Activated CD8-positive, alpha-beta T cell treated with anti-CD3 and anti-CD28 coated beads for 36 hours (primary cell): Measurements from ENCODE around the gene MC5R. TPM values are rescaled to one million over a fixed set of nuclear protein-coding genes. Genes with fewer than 3 reads are reported as not detected.
"Not testable (repeated sequence)": the region's sequence is repeated elsewhere in the genome, so short reads cannot be mapped to it uniquely, and the experiment has no call there.

Experiments used
- ATAC-seq: fragments of 200-7000 bp; cut with Tn5 transposase; one replicate; pipeline ENCODE4 v1.10.0; 2021; ENCODE audit warnings: mild to moderate bottlenecking, moderate library complexity
- CTCF ChIA-PET: fragments of 350-600 bp; sonication (Branson Sonifier 250); formaldehyde crosslinking; loops from one replicate; lab custom pipeline; 2021; ENCODE audit warnings: antibody characterized with exemption; lab: Charles Lee
- POLR2A ChIA-PET: fragments of 350-600 bp; sonication (Branson Sonifier 250); formaldehyde crosslinking; loops from one replicate; lab custom pipeline; 2021; ENCODE audit warnings: antibody characterized with exemption; lab: Charles Lee
- DNase-seq: peaks from one replicate; pipeline ENCODE4 v3.0.0-alpha.2; 2020
- H3K27ac Mint-ChIP-seq: one replicate; pipeline ENCODE4 v1.8.0; 2021; ENCODE audit warnings: mild to moderate bottlenecking, mixed read lengths
- H3K27me3 Mint-ChIP-seq: one replicate; pipeline ENCODE4 v1.8.0; 2021; ENCODE audit warnings: mixed read lengths
- H3K36me3 Mint-ChIP-seq: one replicate; pipeline ENCODE4 v1.8.0; 2021; ENCODE audit warnings: low read depth, mixed read lengths
- H3K4me1 Mint-ChIP-seq: one replicate; pipeline ENCODE4 v1.8.0; 2021; ENCODE audit warnings: low read depth, mixed read lengths
- H3K4me3 Mint-ChIP-seq: one replicate; pipeline ENCODE4 v1.8.0; 2021; ENCODE audit warnings: mild to moderate bottlenecking, moderate library complexity, mixed read lengths
- H3K9me3 Mint-ChIP-seq: one replicate; pipeline ENCODE4 v1.8.0; 2021; ENCODE audit warnings: mixed read lengths
- intact Hi-C: fragments of 100-400 bp; cut with micrococcal nuclease; formaldehyde crosslinking; loops from one replicate; pipeline ENCODE4 v1.10.0; 2022
- total RNA-seq, 2 experiments: library from RNA; stranded (reverse); gene quantifications; one replicate each; pipeline ENCODE4 v1.2.3, GENCODE V29; 2021
- TF ChIP-seq, protein P1 (sequence below): fragments of 200-600 bp; IDR thresholded peaks from one replicate; pipeline ENCODE4 v1.8.0; 2022; ENCODE audit warnings: antibody characterized with exemption, mild to moderate bottlenecking

The MC5R gene
- total RNA-seq, 2 experiments from 2014 or later, result not detected

DNA sequence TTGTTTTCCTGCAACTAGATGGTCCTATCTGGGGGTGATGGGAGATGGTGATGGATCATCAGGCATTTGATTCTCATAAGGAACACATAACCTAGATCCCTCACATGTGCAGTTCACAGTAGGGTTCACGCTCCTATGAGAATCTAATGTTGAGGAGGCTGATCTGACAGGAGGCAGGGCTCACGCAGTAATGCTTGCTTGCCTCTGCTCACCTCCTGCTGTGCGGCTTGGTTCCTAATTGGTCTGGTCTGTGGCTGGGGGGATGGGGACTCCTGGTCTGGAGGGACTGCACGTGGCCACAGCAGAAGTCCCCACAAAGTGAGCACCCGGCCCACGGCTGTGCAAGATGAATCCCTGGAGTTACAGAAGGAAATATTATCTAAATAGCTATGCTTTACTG, 11.3 kb downstream of the MC5R start:
- no peak overlapping the region for H3K4me3 Mint-ChIP-seq
- POLR2A ChIA-PET, result interaction anchor here (0.7 kb wide), 1 partner anchor 270 kb away, joined by 3 read pairs; no protein-coding TSS in a partner anchor
- no peak overlapping the region for H3K27ac Mint-ChIP-seq
- CTCF ChIA-PET, result no interaction called here
- H3K4me1 Mint-ChIP-seq, result no peaks in the 10 kb centered on the region
- H3K27me3 Mint-ChIP-seq, result peaks cover 25% of the 10 kb centered on the region
- DNase-seq, result no peak
- H3K36me3 Mint-ChIP-seq, result no peaks in the 10 kb centered on the region
- ATAC-seq, result no peak
- no peaks in the 10 kb centered on the region for H3K9me3 Mint-ChIP-seq
- intact Hi-C loops, result no loop called here
- TF ChIP-seq, protein P1, sequence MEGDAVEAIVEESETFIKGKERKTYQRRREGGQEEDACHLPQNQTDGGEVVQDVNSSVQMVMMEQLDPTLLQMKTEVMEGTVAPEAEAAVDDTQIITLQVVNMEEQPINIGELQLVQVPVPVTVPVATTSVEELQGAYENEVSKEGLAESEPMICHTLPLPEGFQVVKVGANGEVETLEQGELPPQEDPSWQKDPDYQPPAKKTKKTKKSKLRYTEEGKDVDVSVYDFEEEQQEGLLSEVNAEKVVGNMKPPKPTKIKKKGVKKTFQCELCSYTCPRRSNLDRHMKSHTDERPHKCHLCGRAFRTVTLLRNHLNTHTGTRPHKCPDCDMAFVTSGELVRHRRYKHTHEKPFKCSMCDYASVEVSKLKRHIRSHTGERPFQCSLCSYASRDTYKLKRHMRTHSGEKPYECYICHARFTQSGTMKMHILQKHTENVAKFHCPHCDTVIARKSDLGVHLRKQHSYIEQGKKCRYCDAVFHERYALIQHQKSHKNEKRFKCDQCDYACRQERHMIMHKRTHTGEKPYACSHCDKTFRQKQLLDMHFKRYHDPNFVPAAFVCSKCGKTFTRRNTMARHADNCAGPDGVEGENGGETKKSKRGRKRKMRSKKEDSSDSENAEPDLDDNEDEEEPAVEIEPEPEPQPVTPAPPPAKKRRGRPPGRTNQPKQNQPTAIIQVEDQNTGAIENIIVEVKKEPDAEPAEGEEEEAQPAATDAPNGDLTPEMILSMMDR, result no peak

GRCh38 chr18:13836559-13836958, 12.6 kb downstream of the MC5R start:
- no peaks in the 10 kb centered on the region for H3K9me3 Mint-ChIP-seq
- TF ChIP-seq, protein P1, result no peak
- intact Hi-C loops, result no loop called here
- peaks cover 18% of the 10 kb centered on the region for H3K27me3 Mint-ChIP-seq
- H3K36me3 Mint-ChIP-seq, result no peaks in the 10 kb centered on the region
- no peak for DNase-seq
- ATAC-seq, result no peak
- ChIA-PET CTCF (no interaction called here), POLR2A (no interaction called here)
- no peak overlapping the region for H3K4me3 Mint-ChIP-seq
- no peak overlapping the region for H3K27ac Mint-ChIP-seq
- H3K4me1 Mint-ChIP-seq, result no peaks in the 10 kb centered on the region

GRCh38 chr18:13849791-13850190, 25.8 kb downstream of the MC5R start:
- TF ChIP-seq, protein P1, result no peak
- ChIA-PET CTCF (interaction anchor here (1.4 kb wide), 1 partner anchor 26 kb away, joined by 3 read pairs; the partner anchor contains the start of gene MC5R), POLR2A (no interaction called here)
- Mint-ChIP-seq H3K4me3 (no peak overlapping the region), H3K27ac (no peak overlapping the region), H3K27me3 (no peaks in the 10 kb centered on the region), H3K36me3 (no peaks in the 10 kb centered on the region), H3K9me3 (peaks cover 16% of the 10 kb centered on the region), H3K4me1 (no peaks in the 10 kb centered on the region)
- DNase-seq, result no peak
- intact Hi-C loops, result no loop called here
- ATAC-seq, result no peak

GRCh38 chr18:13862898-13863297, 38.9 kb downstream of the MC5R start:
- DNase-seq, H3K4me3 Mint-ChIP-seq, intact Hi-C loops, H3K9me3 Mint-ChIP-seq, H3K4me1 Mint-ChIP-seq, CTCF ChIA-PET, POLR2A ChIA-PET, H3K36me3 Mint-ChIP-seq, ATAC-seq, H3K27ac Mint-ChIP-seq: not testable (repeated sequence)
- peaks cover 22% of the 10 kb centered on the region for H3K27me3 Mint-ChIP-seq

DNA sequence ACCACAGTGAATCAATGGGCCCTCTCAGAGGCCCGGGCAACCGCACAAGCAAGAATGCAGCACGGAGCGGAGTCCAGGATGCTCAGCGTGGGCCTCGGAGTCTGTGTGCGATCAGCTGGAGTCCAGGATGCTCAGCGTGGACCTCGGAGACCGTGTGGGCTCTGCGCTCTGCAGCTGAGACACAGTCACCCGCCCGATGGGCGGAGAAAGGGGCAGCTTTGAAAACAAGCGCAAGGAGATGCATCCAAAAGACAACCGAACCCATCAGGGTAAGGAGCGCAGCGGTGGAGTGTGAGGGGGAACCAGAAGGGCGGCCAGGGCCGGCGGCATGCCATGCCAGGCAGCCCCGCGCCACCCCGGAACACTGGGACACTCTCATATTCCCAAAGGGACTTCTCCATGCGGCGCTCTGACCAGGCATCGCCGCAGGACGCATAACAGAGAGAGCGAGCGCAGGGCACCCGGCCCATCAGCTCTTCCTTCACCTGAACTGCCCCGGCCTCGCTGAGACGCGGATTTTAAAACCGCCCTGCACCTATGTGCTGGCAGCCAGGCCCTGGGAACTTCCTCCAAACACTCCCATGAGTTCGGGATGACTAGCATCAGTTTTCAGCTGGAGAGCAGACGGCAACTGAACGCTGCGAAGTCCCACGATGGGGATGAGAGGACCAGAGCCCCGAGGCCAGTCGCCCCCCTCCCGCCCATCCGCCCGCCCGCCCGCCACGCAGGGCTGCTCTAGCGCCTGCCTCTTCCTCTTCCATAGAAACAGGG, 44.7 kb downstream of the MC5R start:
- no peak for ATAC-seq
- no peak overlapping the region for H3K4me3 Mint-ChIP-seq
- no peak overlapping the region for H3K27ac Mint-ChIP-seq
- intact Hi-C loops, result no loop called here
- ChIA-PET POLR2A (no interaction called here), CTCF (interaction anchor here (1.3 to 1.4 kb wide), 2 partner anchors 45 kb away, joined by 3 read pairs; partner anchors contain the start of gene MC5R)
- H3K4me1 Mint-ChIP-seq, result no peaks in the 10 kb centered on the region
- TF ChIP-seq, protein P1, result no peak
- no peaks in the 10 kb centered on the region for H3K9me3 Mint-ChIP-seq
- DNase-seq, result no peak
- H3K27me3 Mint-ChIP-seq, result peaks cover 36% of the 10 kb centered on the region
- H3K36me3 Mint-ChIP-seq, result no peaks in the 10 kb centered on the region
